ENCODE data around the gene C11orf86. TPM values are rescaled to one million over a fixed set of nuclear protein-coding genes. Genes with fewer than 3 reads are reported as not detected.
"Not testable (repeated sequence)": the region's sequence is repeated elsewhere in the genome, so short reads cannot be mapped to it uniquely, and the experiment has no call there.

The C11orf86 gene
- total RNA-seq, 1 donor: not detected

DNA sequence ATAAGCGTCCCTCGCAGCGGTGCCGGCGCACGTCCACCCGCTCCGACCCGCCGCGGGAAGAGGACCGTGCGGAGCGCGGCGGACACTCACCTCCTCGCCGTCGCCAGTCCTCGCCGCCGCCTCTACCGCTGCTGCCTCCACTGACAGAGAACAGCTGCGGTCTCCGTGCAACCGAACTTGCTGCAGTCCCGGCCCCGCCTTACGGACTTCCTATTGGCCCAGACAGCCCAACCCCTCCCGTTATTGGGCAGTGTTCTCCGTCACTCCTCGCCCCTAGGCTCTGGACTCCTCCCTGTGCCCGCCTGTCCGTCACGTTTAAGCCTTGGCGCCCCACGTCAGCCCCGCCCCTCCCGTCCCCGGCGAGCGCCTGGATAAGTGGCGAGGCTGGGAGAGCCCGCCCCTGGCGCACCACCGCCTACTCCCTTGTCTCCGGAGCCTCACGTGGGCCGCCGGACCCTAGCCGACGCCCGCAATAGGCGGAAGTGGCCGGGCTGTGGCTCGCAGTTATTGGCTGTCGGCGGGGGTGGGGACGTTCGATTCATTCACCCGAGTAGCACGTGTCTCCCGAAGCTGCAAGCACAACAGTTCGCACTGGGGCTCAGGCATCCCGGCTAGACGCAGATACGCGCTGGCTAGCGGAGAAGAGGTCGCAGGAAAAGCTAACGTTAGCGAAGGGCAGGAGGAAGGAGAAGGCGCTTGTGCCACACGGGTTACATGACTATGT lies 16.7 kb upstream of the C11orf86 start, which contains the start of gene PC:
Gene PC, minus strand, starts transcription at position 152 of the 724 bp plus-strand sequence. CDS start 86,224 bp downstream, outside the sequence.
- H3K4me1 ChIP-seq (ENCODE audit: insufficient read depth, low read length): peaks cover 21% of the 10 kb centered on the region
- no peaks in the 10 kb centered on the region for H3K9me3 ChIP-seq (ENCODE audit: low read depth, low read length)
- H3K27me3 ChIP-seq (ENCODE audit: insufficient read depth, low read length): peaks cover 2% of the 10 kb centered on the region
- peak within 1 kb of the TSS; percentile 44 for H3K4me3 ChIP-seq (ENCODE audit: low read length)

DNA sequence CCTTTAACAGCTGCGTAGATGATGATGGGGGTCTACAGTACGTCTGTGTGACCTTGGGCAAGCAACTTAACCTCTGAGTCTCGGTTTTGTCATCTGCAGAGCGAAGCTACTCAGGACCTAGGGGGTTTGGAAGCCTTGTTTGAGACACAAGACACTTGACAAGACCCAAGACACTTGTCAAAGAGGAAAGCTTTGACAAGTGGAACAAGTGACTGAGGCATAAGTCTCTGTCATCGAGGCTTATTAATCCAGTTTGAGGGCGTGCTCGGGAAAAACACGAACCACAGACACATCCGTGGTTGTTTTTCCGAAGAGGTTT lies 16.2 kb upstream of the C11orf86 start:
- no peaks in the 10 kb centered on the region for H3K9me3 ChIP-seq (ENCODE audit: low read depth, low read length)
- peak overlapping the region; percentile 44 for H3K4me3 ChIP-seq (ENCODE audit: low read length)

DNA sequence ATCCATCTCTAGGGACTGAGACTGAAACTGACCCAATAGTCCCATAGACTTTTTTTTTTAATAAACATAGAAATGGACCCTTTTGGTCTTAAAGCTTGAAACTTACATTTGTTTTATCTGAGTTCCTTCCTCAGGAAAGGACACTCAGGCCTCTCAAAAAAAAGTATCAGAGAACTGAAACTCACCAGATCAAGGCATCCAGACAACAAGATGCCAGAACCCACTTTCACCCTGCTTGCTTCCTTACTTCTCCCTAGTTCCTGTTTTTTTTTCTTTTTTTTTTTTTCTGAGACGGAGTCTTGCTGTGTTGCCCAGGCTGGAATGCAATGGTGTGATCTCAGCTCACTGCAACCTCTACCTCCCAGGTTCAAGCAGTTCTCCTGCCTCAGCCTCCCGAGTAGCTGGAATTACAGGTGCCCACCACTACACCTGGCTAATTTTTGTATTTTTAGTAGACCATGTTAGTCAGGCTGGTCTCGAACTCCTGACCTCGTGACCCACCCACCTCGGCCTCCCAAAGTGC lies 13.4 kb upstream of the C11orf86 start:
- not testable (repeated sequence) for H3K9me3 ChIP-seq (ENCODE audit: low read depth, low read length); H3K27me3 ChIP-seq (ENCODE audit: insufficient read depth, low read length); H3K4me3 ChIP-seq (ENCODE audit: low read length)
- H3K4me1 ChIP-seq (ENCODE audit: insufficient read depth, low read length): peaks cover 19% of the 10 kb centered on the region

More for the DNA sequence above, 16.2 kb upstream of the C11orf86 start:
- H3K27me3 ChIP-seq (ENCODE audit: insufficient read depth, low read length): peaks cover 2% of the 10 kb centered on the region
- H3K4me1 ChIP-seq (ENCODE audit: insufficient read depth, low read length): peaks cover 21% of the 10 kb centered on the region

- peaks cover 14% of the 10 kb centered on the region for H3K4me1 ChIP-seq (ENCODE audit: insufficient read depth, low read length)
- peaks cover 2% of the 10 kb centered on the region for H3K27me3 ChIP-seq (ENCODE audit: insufficient read depth, low read length)
- H3K9me3 ChIP-seq (ENCODE audit: low read depth, low read length): no peaks in the 10 kb centered on the region
- H3K4me3 ChIP-seq (ENCODE audit: low read length): no peak overlapping the region
Observed at GRCh38 chr11:66962247-66962646, 12.9 kb upstream of the C11orf86 start.

- H3K9me3 ChIP-seq (ENCODE audit: low read depth, low read length): no peaks in the 10 kb centered on the region
- no peak overlapping the region for H3K4me3 ChIP-seq (ENCODE audit: low read length)
- H3K27me3 ChIP-seq (ENCODE audit: insufficient read depth, low read length): peaks cover 2% of the 10 kb centered on the region
- H3K4me1 ChIP-seq (ENCODE audit: insufficient read depth, low read length): peaks cover 8% of the 10 kb centered on the region
Observed at GRCh38 chr11:66962801-66963200, 12.3 kb upstream of the C11orf86 start.

DNA sequence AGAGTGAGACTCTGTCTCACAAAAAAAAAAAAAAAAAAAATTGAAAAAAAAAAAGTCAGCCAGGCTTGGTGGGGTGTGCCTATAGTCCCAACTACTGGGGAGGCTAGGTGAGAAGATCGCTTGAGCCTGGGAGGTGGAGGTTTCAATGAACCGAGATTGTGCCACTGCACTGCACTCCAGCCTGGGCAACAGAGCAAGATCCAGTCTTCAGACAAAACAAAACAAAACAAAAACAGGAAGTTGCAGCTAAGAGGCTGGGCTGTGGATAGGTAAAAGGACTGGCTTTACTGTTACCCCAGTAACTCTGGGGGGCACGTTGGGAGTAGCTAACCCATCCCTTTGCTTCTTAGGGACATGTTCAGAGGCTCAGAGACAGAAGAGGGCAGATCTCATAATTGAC lies 10.6 kb upstream of the C11orf86 start:
- no peak overlapping the region for H3K4me3 ChIP-seq (ENCODE audit: low read length)
- H3K9me3 ChIP-seq (ENCODE audit: low read depth, low read length): no peaks in the 10 kb centered on the region
- peaks cover under 1% of the 10 kb centered on the region for H3K27me3 ChIP-seq (ENCODE audit: insufficient read depth, low read length)
- H3K4me1 ChIP-seq (ENCODE audit: insufficient read depth, low read length): no peaks in the 10 kb centered on the region

DNA sequence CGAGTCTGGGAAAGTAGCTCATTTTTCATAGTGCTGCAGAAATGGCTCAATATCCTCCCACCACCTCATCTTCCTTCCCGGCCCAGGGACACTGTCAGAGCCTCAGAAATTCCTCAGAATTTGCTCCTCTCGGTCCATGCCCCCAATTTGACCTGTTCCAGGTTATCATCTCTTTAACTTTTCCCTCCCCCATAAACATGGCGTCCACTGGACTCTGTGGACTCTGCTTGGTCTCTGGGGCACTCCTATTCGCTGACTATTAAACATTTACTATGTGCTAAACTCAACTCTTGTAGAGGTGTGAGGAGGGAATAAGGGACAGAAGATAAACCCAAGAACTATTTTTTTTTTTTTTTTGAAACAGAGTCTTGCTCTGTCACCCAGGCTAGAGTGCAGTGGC lies 8.8 kb upstream of the C11orf86 start:
- no peaks in the 10 kb centered on the region for H3K27me3 ChIP-seq (ENCODE audit: insufficient read depth, low read length)
- H3K9me3 ChIP-seq (ENCODE audit: low read depth, low read length): no peaks in the 10 kb centered on the region
- H3K4me3 ChIP-seq (ENCODE audit: low read length): no peak overlapping the region
- H3K4me1 ChIP-seq (ENCODE audit: insufficient read depth, low read length): peaks cover 15% of the 10 kb centered on the region

DNA sequence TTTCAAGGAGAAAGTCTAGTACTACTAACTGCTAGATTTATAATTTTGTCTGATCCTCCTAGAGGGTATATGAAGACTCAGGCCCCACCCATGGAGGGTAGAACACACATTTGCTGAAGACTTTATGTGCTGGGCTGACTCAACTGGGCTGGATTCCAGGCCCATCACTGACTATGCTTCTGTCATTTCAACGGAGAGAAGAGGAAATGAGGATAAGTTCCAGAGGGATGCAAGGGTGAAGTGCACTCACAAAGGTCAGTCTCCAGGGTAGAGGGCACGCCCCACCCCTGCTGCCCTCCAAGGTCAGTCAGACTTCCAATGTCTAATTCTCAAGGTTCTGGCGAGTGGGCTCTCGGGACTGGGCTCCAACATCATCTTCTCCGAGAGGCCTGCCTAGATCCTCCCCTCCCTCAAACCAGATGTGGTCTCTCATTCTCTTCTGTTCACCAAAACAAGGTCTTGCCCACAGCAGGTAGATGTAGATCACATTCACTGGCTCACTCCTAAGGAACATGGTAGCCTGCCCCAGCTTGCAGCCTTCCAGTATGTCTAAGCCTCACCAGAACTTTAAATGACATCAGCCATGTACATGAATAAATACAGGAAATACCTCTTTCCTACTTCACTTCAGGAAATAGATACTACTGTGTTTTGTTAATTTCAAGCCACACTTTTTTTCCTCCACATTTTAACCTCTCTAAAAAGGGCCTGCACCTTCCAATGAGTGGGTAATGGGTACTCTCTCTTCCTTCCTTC lies 7.3 kb upstream of the C11orf86 start:
- Histone ChIP-seq H3K27me3 (ENCODE audit: insufficient read depth, low read length) (no peaks in the 10 kb centered on the region), H3K9me3 (ENCODE audit: low read depth, low read length) (no peaks in the 10 kb centered on the region), H3K4me3 (ENCODE audit: low read length) (no peak overlapping the region), H3K4me1 (ENCODE audit: insufficient read depth, low read length) (peaks cover 23% of the 10 kb centered on the region)

DNA sequence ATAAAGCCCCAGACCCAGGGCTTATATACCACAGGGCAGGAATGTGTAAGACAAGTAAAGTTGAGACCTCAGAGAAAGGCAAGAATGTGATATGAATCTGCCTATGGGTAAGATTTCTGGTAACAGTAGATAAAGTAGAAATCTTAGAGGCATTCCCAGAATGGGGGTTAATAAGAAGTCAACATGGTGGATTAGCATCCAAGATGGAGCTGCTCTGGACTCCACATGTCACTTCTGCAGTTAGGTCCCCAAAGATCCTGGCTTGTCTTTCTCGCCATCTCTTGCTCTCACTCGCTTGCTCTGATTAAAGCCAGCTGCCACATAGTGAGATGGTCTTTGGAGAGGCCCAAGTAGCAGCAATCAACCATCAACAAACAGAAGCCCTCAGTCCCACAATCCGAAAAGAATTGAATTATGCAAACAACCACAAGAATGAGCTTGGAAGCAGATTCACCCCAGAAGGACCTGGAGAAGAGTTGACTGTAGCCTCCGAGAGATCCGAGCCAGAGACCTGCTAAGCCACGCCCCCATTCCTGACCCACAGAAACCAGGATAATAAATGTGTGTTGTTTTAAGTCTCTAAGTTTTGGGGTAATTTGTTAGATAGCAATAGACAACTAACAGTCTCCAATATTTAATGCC lies 5.4 kb upstream of the C11orf86 start:
- Histone ChIP-seq H3K4me3 (ENCODE audit: low read length) (no peak overlapping the region), H3K4me1 (ENCODE audit: insufficient read depth, low read length) (peaks cover 23% of the 10 kb centered on the region), H3K9me3 (ENCODE audit: low read depth, low read length) (no peaks in the 10 kb centered on the region), H3K27me3 (ENCODE audit: insufficient read depth, low read length) (no peaks in the 10 kb centered on the region)

DNA sequence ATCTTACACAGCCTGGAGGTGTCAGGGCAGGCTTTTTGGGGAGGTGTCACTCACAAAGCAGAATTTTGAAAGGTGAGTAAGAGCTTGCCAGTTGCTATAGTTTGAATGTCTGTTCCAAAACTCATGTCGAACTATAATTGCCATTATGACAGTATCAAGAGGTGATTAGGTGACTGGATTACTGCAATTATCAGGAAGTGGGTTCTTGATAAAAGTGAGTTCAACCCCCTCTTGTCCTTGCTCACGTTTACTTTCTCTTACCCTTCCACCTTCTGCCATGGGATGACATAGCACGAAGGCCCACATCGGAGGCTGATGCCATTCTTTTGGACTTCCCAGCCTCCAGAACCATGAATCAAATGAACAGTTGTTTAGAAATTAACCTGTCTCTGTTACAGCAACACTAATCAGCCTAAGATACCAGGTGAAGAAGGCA lies 4.7 kb upstream of the C11orf86 start:
- H3K9me3 ChIP-seq (ENCODE audit: low read depth, low read length): no peaks in the 10 kb centered on the region
- H3K4me1 ChIP-seq (ENCODE audit: insufficient read depth, low read length): peaks cover 23% of the 10 kb centered on the region
- H3K27me3 ChIP-seq (ENCODE audit: insufficient read depth, low read length): no peaks in the 10 kb centered on the region
- H3K4me3 ChIP-seq (ENCODE audit: low read length): no peak overlapping the region

GRCh38 chr11:66970807-66971442 lies 4.2 kb upstream of the C11orf86 start:
- peaks cover 23% of the 10 kb centered on the region for H3K4me1 ChIP-seq (ENCODE audit: insufficient read depth, low read length)
- no peak overlapping the region for H3K4me3 ChIP-seq (ENCODE audit: low read length)
- H3K27me3 ChIP-seq (ENCODE audit: insufficient read depth, low read length): no peaks in the 10 kb centered on the region
- H3K9me3 ChIP-seq (ENCODE audit: low read depth, low read length): no peaks in the 10 kb centered on the region

- H3K4me1 ChIP-seq (ENCODE audit: insufficient read depth, low read length): peaks cover 23% of the 10 kb centered on the region
- H3K4me3 ChIP-seq (ENCODE audit: low read length): no peak overlapping the region
- H3K9me3 ChIP-seq (ENCODE audit: low read depth, low read length): no peaks in the 10 kb centered on the region
Observed at GRCh38 chr11:66971488-66971887, 3.6 kb upstream of the C11orf86 start.

GRCh38 chr11:66973956-66974580 lies 1.0 kb upstream of the C11orf86 start:
- no peaks in the 10 kb centered on the region for H3K9me3 ChIP-seq (ENCODE audit: low read depth, low read length)
- H3K27me3 ChIP-seq (ENCODE audit: insufficient read depth, low read length): no peaks in the 10 kb centered on the region
- H3K4me3 ChIP-seq (ENCODE audit: low read length): no peak overlapping the region
- H3K4me1 ChIP-seq (ENCODE audit: insufficient read depth, low read length): peaks cover 23% of the 10 kb centered on the region

More at GRCh38 chr11:66971488-66971887, 3.6 kb upstream of the C11orf86 start:
- H3K27me3 ChIP-seq (ENCODE audit: insufficient read depth, low read length): no peaks in the 10 kb centered on the region

GRCh38 chr11:66975405-66976027 lies 412 bp downstream of the C11orf86 start:
- Histone ChIP-seq H3K4me1 (ENCODE audit: insufficient read depth, low read length) (peaks cover 14% of the 10 kb centered on the region), H3K9me3 (ENCODE audit: low read depth, low read length) (no peaks in the 10 kb centered on the region), H3K27me3 (ENCODE audit: insufficient read depth, low read length) (no peaks in the 10 kb centered on the region), H3K4me3 (ENCODE audit: low read length) (no peak overlapping the region)
